ENCODE measurements around the gene BIK. TPM values are rescaled to one million over a fixed set of nuclear protein-coding genes. Genes with fewer than 3 reads are reported as not detected.
A peak's percentile ranks its signal among the peaks of the same experiment; 100 is the strongest.

Gene BIK
- total and polyA plus RNA-seq, 2 experiments from 2014 or later, result 9.6 to 9.8 TPM

DNA sequence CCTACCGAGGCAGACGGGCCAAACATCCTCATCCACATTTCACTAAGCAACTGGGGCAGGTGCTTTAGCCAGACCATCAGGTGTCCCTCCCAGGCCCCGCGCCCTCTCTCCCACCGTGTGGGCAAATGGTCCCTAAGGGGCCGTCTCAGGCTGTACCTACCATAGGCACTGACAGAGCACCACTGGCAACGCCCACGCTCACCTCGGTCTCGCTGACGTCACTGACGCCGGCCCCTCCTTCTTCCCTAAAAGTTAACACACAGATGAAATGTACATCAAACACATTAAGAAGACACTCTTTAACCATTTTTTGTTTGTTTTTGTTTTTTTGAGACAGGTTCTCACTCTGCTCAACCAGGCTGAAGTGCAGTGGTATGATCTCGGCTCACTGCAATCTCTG is 30.8 kb upstream of the BIK start:
- TF ChIP-seq, protein P1, sequence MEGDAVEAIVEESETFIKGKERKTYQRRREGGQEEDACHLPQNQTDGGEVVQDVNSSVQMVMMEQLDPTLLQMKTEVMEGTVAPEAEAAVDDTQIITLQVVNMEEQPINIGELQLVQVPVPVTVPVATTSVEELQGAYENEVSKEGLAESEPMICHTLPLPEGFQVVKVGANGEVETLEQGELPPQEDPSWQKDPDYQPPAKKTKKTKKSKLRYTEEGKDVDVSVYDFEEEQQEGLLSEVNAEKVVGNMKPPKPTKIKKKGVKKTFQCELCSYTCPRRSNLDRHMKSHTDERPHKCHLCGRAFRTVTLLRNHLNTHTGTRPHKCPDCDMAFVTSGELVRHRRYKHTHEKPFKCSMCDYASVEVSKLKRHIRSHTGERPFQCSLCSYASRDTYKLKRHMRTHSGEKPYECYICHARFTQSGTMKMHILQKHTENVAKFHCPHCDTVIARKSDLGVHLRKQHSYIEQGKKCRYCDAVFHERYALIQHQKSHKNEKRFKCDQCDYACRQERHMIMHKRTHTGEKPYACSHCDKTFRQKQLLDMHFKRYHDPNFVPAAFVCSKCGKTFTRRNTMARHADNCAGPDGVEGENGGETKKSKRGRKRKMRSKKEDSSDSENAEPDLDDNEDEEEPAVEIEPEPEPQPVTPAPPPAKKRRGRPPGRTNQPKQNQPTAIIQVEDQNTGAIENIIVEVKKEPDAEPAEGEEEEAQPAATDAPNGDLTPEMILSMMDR (conservative IDR thresholded peaks at IDR 0.05; ENCODE audit: low read depth in 2 of 2), result no peak
- TF ChIP-seq POLR2AphosphoS5 (IDR thresholded peaks at IDR 0.05; ENCODE audit: low read depth), result no peak
- no peak for TF ChIP-seq JUNB (IDR thresholded peaks at IDR 0.05; ENCODE audit: unreplicated experiment)
- TF ChIP-seq, protein P2, sequence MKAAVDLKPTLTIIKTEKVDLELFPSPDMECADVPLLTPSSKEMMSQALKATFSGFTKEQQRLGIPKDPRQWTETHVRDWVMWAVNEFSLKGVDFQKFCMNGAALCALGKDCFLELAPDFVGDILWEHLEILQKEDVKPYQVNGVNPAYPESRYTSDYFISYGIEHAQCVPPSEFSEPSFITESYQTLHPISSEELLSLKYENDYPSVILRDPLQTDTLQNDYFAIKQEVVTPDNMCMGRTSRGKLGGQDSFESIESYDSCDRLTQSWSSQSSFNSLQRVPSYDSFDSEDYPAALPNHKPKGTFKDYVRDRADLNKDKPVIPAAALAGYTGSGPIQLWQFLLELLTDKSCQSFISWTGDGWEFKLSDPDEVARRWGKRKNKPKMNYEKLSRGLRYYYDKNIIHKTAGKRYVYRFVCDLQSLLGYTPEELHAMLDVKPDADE (IDR thresholded peaks at IDR 0.05), result no peak
- no peak for TF ChIP-seq EZH2phosphoT487 (IDR thresholded peaks at IDR 0.05; ENCODE audit: unreplicated experiment)
- no peak for TF ChIP-seq EZH2 (IDR thresholded peaks at IDR 0.05; ENCODE audit: low read depth, unreplicated experiment)
- TF ChIP-seq, protein P3, sequence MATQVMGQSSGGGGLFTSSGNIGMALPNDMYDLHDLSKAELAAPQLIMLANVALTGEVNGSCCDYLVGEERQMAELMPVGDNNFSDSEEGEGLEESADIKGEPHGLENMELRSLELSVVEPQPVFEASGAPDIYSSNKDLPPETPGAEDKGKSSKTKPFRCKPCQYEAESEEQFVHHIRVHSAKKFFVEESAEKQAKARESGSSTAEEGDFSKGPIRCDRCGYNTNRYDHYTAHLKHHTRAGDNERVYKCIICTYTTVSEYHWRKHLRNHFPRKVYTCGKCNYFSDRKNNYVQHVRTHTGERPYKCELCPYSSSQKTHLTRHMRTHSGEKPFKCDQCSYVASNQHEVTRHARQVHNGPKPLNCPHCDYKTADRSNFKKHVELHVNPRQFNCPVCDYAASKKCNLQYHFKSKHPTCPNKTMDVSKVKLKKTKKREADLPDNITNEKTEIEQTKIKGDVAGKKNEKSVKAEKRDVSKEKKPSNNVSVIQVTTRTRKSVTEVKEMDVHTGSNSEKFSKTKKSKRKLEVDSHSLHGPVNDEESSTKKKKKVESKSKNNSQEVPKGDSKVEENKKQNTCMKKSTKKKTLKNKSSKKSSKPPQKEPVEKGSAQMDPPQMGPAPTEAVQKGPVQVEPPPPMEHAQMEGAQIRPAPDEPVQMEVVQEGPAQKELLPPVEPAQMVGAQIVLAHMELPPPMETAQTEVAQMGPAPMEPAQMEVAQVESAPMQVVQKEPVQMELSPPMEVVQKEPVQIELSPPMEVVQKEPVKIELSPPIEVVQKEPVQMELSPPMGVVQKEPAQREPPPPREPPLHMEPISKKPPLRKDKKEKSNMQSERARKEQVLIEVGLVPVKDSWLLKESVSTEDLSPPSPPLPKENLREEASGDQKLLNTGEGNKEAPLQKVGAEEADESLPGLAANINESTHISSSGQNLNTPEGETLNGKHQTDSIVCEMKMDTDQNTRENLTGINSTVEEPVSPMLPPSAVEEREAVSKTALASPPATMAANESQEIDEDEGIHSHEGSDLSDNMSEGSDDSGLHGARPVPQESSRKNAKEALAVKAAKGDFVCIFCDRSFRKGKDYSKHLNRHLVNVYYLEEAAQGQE (IDR thresholded peaks at IDR 0.05; ENCODE audit: unreplicated experiment), result no peak
- no peak for TF ChIP-seq NANOG (IDR thresholded peaks at IDR 0.05; ENCODE audit: borderline replicate concordance)
- no peak for TF ChIP-seq CREB1 (CRISPR knock-in tag; IDR thresholded peaks at IDR 0.05; ENCODE audit: low read depth)
- no peak overlapping the region for H2AFZ ChIP-seq
- no peak overlapping the region for H3K4me2 ChIP-seq
- H3K9me3 Mint-ChIP-seq, result no peaks in the 10 kb centered on the region; the same call in 2 of the 3 replicates
- H3K27ac ChIP-seq (ENCODE audit: low read depth), result no peak overlapping the region
- no peaks in the 10 kb centered on the region for H3K9me2 ChIP-seq (ENCODE audit: insufficient read depth)
- H3K27ac Mint-ChIP-seq, result peak overlapping the region; percentile 59; the same call in 1 of the 2 replicates
- ATAC-seq (peak; percentile 30; the same call in 1 of the 3 replicates), DNase-seq (ENCODE audit: low spot score) (no peak)
- no peaks in the 10 kb centered on the region for H3K4me1 ChIP-seq (ENCODE audit: insufficient read depth)
- H3F3A ChIP-seq (replicated peaks; ENCODE audit: low read depth), result no peaks in the 10 kb centered on the region
- no peaks in the 10 kb centered on the region for H3K36me3 ChIP-seq (ENCODE audit: insufficient read depth)
- H3K4me1 Mint-ChIP-seq, result no peaks in the 10 kb centered on the region
- no peaks in the 10 kb centered on the region for H3K36me3 Mint-ChIP-seq (ENCODE audit: low read depth)
- H3K27me3 ChIP-seq (ENCODE audit: insufficient read depth), result no peaks in the 10 kb centered on the region
- no peak overlapping the region for H3K4me3 ChIP-seq
- no peak overlapping the region for H3K4me3 Mint-ChIP-seq
- no peaks in the 10 kb centered on the region for H3K79me2 ChIP-seq (replicated peaks; ENCODE audit: insufficient read depth)
- H4K20me1 ChIP-seq (replicated peaks; ENCODE audit: insufficient read depth), result no peaks in the 10 kb centered on the region
- H3K27me3 Mint-ChIP-seq (ENCODE audit: insufficient read depth, low read depth, poor library complexity), result peaks cover 8% of the 10 kb centered on the region

DNA sequence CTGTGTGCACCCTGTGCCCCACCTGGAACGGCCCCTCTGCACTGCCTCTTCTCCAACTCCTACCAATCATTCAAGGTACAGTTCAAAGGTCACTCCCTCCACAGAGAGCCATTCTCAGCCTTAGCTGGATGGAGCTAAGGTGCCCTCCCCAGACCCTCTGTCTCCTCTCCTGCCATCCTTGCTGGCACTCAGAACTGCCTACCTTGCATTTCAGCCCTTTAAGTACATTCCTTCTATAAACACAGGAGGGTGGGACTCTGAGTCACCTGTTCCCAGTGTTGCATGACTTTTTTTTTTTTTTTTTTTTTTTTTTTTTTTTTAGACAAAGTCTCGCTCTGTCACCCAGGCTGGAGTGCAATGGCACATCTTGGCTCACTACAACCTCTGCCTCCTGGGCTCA is 29.9 kb upstream of the BIK start:
- H3K36me3 Mint-ChIP-seq (ENCODE audit: low read depth), result peaks cover 4% of the 10 kb centered on the region; the same call in 1 of the 3 replicates
- no peak for TF ChIP-seq ZNF114 (CRISPR knock-in tag; IDR thresholded peaks at IDR 0.05)
- TF ChIP-seq POLR2AphosphoS5 (IDR thresholded peaks at IDR 0.05; ENCODE audit: low read depth), result no peak
- no peak for TF ChIP-seq NANOG (IDR thresholded peaks at IDR 0.05; ENCODE audit: borderline replicate concordance)
- no peak for TF ChIP-seq CREB1 (CRISPR knock-in tag; IDR thresholded peaks at IDR 0.05; ENCODE audit: low read depth)
- no peak for TF ChIP-seq ZNF331 (CRISPR knock-in tag; IDR thresholded peaks at IDR 0.05; ENCODE audit: low read depth)
- TF ChIP-seq EZH2 (IDR thresholded peaks at IDR 0.05; ENCODE audit: low read depth, unreplicated experiment), result no peak
- TF ChIP-seq EZH2phosphoT487 (IDR thresholded peaks at IDR 0.05; ENCODE audit: unreplicated experiment), result no peak

More for the DNA sequence above, 29.9 kb upstream of the BIK start:
- DNase-seq (ENCODE audit: low spot score) (no peak), ATAC-seq (no peak)
- Histone ChIP-seq H3K27me3 (ENCODE audit: insufficient read depth) (no peaks in the 10 kb centered on the region), H3K27ac (ENCODE audit: low read depth) (no peak overlapping the region), H3F3A (replicated peaks; ENCODE audit: low read depth) (no peaks in the 10 kb centered on the region), H3K4me1 (ENCODE audit: insufficient read depth) (no peaks in the 10 kb centered on the region), H4K20me1 (replicated peaks; ENCODE audit: insufficient read depth) (no peaks in the 10 kb centered on the region), H2AFZ (no peak overlapping the region), H3K4me2 (no peak overlapping the region), H3K36me3 (ENCODE audit: insufficient read depth) (no peaks in the 10 kb centered on the region), H3K79me2 (replicated peaks; ENCODE audit: insufficient read depth) (no peaks in the 10 kb centered on the region), H3K9me2 (ENCODE audit: insufficient read depth) (no peaks in the 10 kb centered on the region), H3K4me3 (no peak overlapping the region)
- no peak overlapping the region for H3K27ac Mint-ChIP-seq
- peaks cover 8% of the 10 kb centered on the region for H3K27me3 Mint-ChIP-seq (ENCODE audit: insufficient read depth, low read depth, poor library complexity)
- H3K4me1 Mint-ChIP-seq, result no peaks in the 10 kb centered on the region
- H3K4me3 Mint-ChIP-seq, result no peak overlapping the region
- no peaks in the 10 kb centered on the region; the same call in 2 of the 3 replicates for H3K9me3 Mint-ChIP-seq
